ENCODE measurements around the gene TRIB2. TPM values are rescaled to one million over a fixed set of nuclear protein-coding genes. Genes with fewer than 3 reads are reported as not detected.
A peak's percentile ranks its signal among the peaks of the same experiment; 100 is the strongest.

Gene TRIB2
- total RNA-seq, 1 donor from 2014 or later, result 142 TPM

DNA sequence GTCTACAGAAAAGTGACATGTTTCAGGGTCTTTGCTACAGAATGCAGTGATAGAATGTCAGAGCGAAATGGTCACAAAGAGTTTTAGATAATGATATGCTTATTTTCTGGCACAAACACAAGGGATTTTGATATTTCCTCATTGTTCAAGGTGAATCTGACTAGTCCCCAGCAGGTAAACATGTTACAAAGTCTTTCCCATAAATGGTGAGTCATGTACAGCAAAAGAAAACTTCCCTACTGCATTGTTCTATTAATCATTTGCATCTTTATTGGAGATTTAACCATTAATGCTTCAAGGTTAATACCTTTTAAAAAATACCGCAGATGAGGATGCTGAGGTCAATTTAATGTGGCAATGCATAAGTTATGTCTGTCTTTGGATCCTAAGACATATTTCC, 19.1 kb upstream of the TRIB2 start:
- Mint-ChIP-seq H3K27ac (ENCODE audit: unreplicated experiment) (no peak overlapping the region), H3K36me3 (ENCODE audit: unreplicated experiment) (no peaks in the 10 kb centered on the region), H3K4me1 (ENCODE audit: unreplicated experiment) (peaks cover 25% of the 10 kb centered on the region), H3K4me3 (ENCODE audit: unreplicated experiment) (no peak overlapping the region), H3K27me3 (ENCODE audit: unreplicated experiment) (no peaks in the 10 kb centered on the region), H3K9me3 (ENCODE audit: unreplicated experiment) (no peaks in the 10 kb centered on the region)
- no peak for DNase-seq (ENCODE audit: extremely low spot score, unreplicated experiment)
- TF ChIP-seq, protein P1, sequence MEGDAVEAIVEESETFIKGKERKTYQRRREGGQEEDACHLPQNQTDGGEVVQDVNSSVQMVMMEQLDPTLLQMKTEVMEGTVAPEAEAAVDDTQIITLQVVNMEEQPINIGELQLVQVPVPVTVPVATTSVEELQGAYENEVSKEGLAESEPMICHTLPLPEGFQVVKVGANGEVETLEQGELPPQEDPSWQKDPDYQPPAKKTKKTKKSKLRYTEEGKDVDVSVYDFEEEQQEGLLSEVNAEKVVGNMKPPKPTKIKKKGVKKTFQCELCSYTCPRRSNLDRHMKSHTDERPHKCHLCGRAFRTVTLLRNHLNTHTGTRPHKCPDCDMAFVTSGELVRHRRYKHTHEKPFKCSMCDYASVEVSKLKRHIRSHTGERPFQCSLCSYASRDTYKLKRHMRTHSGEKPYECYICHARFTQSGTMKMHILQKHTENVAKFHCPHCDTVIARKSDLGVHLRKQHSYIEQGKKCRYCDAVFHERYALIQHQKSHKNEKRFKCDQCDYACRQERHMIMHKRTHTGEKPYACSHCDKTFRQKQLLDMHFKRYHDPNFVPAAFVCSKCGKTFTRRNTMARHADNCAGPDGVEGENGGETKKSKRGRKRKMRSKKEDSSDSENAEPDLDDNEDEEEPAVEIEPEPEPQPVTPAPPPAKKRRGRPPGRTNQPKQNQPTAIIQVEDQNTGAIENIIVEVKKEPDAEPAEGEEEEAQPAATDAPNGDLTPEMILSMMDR (IDR thresholded peaks at IDR 0.05), result no peak

DNA sequence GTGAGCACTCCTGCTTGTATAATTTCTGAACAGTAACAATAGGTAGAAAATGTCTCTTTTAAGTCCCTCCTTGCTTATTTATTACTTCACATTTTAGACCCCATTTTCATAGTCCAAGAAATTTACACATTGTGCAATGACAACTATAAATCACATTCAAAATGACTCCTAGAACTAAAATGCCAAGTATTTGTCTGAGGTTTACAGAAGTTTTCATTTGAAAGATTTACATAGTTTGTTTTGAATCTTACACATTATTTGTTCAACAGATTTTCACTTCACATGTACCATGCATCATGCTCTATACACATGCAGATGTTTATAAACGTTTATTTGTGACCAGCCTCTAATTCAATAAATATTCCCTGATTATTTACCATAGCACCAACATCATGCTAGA, 15.7 kb upstream of the TRIB2 start:
- Mint-ChIP-seq H3K4me1 (ENCODE audit: unreplicated experiment) (peaks cover 43% of the 10 kb centered on the region), H3K9me3 (ENCODE audit: unreplicated experiment) (peaks cover 4% of the 10 kb centered on the region), H3K36me3 (ENCODE audit: unreplicated experiment) (no peaks in the 10 kb centered on the region), H3K27ac (ENCODE audit: unreplicated experiment) (peak overlapping the region; percentile 93), H3K27me3 (ENCODE audit: unreplicated experiment) (no peaks in the 10 kb centered on the region), H3K4me3 (ENCODE audit: unreplicated experiment) (no peak overlapping the region)
- TF ChIP-seq, protein P1 (IDR thresholded peaks at IDR 0.05), result no peak
- DNase-seq (ENCODE audit: extremely low spot score, unreplicated experiment), result no peak

DNA sequence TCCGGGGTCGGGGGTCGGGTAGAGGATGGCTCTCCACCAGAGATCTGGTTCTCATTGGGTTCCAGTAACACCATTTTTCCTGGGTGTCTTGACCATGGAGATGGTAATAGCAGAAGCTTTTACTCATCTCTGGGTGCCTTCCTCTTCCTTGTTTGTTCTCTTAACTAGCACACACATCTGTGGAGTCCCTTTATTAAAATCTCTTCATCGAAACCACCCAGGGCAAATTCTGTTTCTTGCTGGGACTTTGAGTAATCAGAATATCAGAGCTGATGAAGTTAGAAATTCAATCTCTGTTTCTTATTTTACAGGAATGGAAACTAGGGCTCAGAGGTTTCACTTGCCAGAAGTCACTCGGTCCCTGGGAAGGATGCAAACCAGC, 15.0 kb upstream of the TRIB2 start:
- Mint-ChIP-seq H3K4me1 (ENCODE audit: unreplicated experiment) (peaks cover 43% of the 10 kb centered on the region), H3K9me3 (ENCODE audit: unreplicated experiment) (peaks cover 4% of the 10 kb centered on the region), H3K27ac (ENCODE audit: unreplicated experiment) (peak overlapping the region; percentile 93), H3K4me3 (ENCODE audit: unreplicated experiment) (no peak overlapping the region), H3K27me3 (ENCODE audit: unreplicated experiment) (no peaks in the 10 kb centered on the region), H3K36me3 (ENCODE audit: unreplicated experiment) (no peaks in the 10 kb centered on the region)
- no peak for DNase-seq (ENCODE audit: extremely low spot score, unreplicated experiment)
- TF ChIP-seq, protein P1 (IDR thresholded peaks at IDR 0.05), result no peak

DNA sequence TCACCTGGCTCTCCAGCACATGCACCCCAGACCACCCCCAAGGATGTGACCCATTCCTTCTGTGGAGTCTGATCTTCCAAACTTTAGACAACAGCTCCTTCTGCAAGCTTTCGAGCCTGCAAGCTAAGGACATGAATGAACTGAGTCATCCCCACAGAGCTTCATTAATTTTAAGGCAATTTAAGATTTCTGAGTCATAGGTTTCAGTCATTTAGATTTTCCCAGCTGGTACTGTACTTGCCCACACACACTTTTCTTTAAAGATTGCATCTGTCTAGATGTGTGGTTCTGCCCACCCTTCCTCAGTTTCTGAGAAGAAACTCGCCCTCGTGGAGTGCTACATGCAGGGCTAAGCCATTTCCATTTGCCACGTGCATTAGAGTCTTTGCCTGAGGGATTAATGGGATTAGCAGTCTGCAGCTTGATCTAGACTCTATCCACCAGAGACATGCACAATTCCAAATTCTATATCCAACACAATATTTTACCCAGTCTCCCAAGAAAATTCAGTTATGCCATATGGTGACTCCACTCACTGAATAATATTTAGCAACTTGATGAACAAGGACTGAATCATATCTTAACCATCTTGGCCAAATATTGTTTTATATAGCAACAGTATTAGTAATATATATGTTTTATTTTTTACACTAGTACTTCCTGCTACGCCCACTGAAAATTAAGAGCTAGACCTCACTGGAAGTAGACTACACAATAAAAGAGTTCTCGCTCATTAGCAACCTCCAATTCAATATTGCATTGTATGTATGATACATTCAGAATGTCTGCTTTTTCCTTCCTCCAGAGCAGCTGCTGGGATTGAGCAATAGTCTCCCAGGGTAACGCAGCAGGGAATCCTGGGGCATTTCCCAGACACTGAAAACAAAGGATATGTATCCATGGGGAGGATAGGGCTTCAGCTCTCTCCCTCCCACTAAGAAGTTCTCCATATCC, 14.3 kb upstream of the TRIB2 start:
- H3K27me3 Mint-ChIP-seq (ENCODE audit: unreplicated experiment), result no peaks in the 10 kb centered on the region
- no peak for DNase-seq (ENCODE audit: extremely low spot score, unreplicated experiment)
- H3K9me3 Mint-ChIP-seq (ENCODE audit: unreplicated experiment), result peaks cover 4% of the 10 kb centered on the region
- TF ChIP-seq, protein P1 (IDR thresholded peaks at IDR 0.05), result no peak
- no peaks in the 10 kb centered on the region for H3K36me3 Mint-ChIP-seq (ENCODE audit: unreplicated experiment)
- peak overlapping the region; percentile 93 for H3K27ac Mint-ChIP-seq (ENCODE audit: unreplicated experiment)
- H3K4me3 Mint-ChIP-seq (ENCODE audit: unreplicated experiment), result no peak overlapping the region
- H3K4me1 Mint-ChIP-seq (ENCODE audit: unreplicated experiment), result peaks cover 43% of the 10 kb centered on the region

DNA sequence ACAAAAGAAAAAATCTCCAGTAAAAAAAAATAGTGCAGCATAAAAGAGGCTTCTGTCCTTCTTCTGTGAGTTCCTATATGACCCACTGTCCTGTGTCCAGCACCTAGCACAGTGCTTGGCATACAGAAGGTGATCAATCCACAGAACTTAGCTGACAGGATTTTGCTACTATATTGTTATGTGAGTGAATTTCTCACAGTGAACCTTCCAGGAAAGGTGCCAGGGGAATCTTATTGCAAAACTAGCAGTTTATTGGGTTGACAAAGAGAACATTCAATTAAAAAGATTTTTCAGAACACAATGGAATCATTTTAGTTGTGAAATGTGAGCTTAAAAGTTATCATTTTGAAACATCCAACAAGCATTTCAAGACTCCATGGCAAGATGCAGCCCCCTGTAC, 12.4 kb upstream of the TRIB2 start:
- peaks cover 4% of the 10 kb centered on the region for H3K9me3 Mint-ChIP-seq (ENCODE audit: unreplicated experiment)
- DNase-seq (ENCODE audit: extremely low spot score, unreplicated experiment), result no peak
- no peaks in the 10 kb centered on the region for H3K27me3 Mint-ChIP-seq (ENCODE audit: unreplicated experiment)
- H3K4me3 Mint-ChIP-seq (ENCODE audit: unreplicated experiment), result no peak overlapping the region
- TF ChIP-seq, protein P1 (IDR thresholded peaks at IDR 0.05), result no peak
- H3K4me1 Mint-ChIP-seq (ENCODE audit: unreplicated experiment), result peaks cover 43% of the 10 kb centered on the region
- H3K27ac Mint-ChIP-seq (ENCODE audit: unreplicated experiment), result no peak overlapping the region
- H3K36me3 Mint-ChIP-seq (ENCODE audit: unreplicated experiment), result no peaks in the 10 kb centered on the region
